ENCODE results near the gene EDRF1.

GRCh38 chr10:125734823-125735222 lies 15.3 kb downstream of the EDRF1 start:
- TF ChIP-seq CTCF (conservative IDR thresholded peaks at IDR 0.05; ENCODE audit: low read depth, low read length), result peak; percentile 31; the same call in 1 of the 2 replicates
- no peak for TF ChIP-seq EZH2 (IDR thresholded peaks at IDR 0.05; ENCODE audit: borderline replicate concordance, low read depth, low read length, poor library complexity, severe bottlenecking)

All from A673 (cell line).